NK-92 (cell line): ENCODE measurements around the gene MRPL33.

ENCODE experiments used
- DNase-seq: peaks from one replicate; lab custom pipeline; 2025; ENCODE audit not compliant: unreplicated experiment; lab: John Stamatoyannopoulos, UW

Gene MRPL33

DNA sequence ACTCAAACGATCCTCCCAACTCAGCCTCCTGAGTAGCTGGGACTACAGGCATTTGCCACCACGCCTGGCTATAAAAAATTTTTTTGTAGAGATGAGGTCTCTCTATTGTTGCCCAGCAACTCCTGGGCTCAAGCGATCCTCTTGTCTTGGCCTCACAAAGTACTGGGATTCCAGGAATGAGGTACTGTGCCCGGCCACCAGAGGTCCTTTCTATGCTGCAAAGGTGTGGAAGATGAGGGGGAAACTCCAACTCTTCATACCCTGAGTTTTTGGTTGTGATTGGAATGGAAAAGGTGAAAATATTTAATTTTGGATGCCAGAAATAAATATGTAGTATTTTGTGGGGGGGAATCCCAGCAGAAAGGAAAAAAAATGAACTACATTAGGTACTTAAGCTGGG lies 36.0 kb downstream of the MRPL33 start:
- no peak for DNase-seq

DNA sequence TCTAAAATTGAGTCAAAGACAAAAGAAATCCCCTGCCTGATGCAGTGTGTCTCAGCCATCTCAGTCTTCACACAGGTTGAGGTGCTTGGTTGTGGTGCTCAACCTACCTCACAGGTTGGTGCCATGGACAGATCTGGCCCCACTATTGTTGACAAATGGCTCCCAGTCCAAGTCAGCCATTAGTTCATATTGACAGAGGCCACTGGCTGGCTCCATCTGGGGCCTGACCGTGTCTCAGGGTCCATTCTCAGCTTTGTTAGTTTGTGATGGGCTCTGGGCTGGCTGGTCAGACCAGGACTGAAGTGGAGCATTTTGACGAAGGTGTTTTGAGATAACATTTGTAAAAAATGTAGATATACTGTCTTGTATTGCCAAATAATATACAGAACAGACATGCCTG lies 36.9 kb downstream of the MRPL33 start:
- DNase-seq, result no peak

DNA sequence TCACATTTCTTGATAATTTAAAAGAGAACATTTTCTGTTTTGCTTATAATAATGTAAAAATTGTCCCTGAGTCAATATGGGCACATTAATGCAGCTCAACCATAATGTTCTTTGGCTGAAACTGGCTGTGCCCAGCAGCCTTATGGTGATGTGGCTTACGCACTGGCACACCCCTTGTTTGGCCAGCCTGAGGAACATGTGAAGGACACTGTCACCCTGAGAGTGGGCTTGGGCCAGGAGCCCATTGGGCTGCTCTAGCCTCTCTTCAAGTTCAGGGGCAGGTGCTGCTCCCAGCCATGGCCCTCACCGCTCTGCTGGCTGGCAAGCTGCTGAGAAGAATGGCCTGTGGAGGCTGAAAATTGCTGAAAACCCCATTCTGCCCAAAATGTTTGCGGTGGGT lies 37.5 kb downstream of the MRPL33 start:
- no peak for DNase-seq

DNA sequence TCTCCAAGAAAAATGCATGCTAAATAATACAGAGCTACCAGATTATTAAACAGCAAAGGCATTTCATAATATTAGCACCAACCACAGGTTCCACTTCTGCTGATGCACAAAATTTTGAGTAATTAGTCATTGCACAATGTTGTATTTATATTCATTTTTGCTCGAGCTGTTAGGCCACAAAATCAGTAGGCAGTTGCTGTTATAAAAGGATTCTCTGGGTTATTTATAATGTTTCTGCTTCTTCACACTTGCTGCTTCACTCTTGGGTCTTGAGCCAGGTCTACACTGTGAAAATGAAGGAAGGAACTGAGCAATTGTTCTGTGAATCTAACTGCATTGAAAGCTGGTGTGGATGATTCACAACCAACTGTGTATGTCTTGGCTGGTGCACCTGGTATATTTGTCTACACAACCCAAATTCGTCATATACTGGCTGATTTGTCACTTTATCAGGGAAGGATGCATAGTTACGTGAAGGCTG lies 38.3 kb downstream of the MRPL33 start:
- DNase-seq, result no peak

DNA sequence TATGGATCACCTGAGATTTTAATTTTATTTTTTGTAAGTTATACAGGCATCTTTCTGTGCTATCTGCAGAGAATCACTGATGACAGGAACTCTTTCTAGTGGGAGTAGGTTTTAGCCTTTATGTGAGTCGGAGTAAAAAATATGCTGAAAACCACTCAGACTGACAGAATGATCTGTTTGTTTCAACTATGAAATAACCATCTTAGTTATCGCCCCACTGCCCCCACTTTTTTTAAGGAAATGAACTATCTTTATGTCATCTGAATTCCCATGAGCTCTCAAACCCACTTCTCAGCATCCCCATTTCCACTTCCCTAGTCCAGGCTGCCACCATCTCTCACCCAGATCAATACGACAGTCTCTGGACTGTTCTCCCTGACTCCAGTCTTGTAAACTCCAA lies 38.9 kb downstream of the MRPL33 start:
- DNase-seq, result no peak

GRCh38 chr2:27811768-27812167 lies 40.2 kb downstream of the MRPL33 start:
- no peak for DNase-seq

DNA sequence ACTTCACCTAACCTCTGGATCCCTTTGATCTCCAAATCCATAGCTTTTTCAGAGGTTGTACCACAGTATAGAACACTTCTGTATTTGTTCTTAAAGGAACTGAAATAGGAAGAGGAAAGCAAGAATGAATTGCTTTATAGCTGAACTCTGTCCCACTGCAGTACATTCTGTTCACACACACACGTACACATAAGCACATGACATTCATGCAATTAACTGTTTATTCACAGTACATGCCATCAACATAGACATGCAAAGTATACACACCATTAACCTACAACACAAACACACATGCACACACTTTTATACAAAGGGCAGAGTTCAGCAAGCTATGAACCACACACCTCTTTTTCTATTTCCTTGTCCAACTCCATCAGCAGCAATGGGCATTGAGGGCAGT lies 43.2 kb downstream of the MRPL33 start:
- DNase-seq, result no peak

DNA sequence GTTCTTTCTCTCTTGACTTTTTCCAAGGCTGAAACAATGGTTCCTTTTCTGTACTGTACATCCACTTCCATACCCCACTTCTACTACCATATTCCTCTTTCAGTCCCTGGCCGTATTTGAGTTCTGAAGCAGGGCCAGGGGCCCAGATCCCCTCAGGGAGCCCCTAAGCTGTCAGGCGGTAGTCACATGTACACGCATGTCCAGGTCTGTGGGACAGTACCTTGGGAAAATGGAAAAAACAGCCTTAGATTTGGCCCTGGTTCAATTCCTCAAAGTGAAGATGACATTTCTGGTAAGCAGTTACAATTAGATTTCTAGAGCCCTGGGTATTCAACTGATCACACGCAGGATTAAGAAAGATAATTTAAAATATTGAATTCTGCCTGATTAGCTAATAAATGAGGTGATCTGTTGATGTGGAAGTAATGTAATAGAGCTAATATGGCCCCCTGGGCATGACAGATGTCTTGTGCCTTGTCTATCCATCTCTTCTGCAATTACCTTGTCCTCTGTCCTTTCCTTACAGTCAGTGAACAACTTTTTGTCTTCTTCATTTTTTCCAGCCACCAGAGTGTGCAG lies 44.4 kb downstream of the MRPL33 start:
- no peak for DNase-seq

- no peak for DNase-seq
These were observed 50.5 kb downstream of the MRPL33 start for GRCh38 chr2:27822049-27822448.

DNA sequence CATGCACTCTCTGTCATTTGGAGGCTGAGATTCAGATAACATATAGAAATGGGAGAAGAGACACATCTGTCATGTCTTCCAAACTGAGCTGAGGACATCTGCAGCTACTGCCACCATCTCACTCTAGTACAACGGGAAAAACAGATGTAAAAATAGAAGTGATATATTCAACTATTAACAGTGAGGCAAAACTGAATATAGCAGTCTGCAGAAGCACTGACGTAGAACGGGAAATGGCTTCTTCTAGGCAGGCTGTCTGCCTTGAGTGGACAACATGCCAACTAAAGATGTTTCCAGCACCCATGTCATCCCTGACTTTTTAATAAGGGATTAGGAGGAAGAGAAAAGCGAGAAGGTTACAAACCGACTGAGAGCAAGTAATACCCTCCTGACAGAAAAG lies 51.6 kb downstream of the MRPL33 start:
- DNase-seq, result no peak

DNA sequence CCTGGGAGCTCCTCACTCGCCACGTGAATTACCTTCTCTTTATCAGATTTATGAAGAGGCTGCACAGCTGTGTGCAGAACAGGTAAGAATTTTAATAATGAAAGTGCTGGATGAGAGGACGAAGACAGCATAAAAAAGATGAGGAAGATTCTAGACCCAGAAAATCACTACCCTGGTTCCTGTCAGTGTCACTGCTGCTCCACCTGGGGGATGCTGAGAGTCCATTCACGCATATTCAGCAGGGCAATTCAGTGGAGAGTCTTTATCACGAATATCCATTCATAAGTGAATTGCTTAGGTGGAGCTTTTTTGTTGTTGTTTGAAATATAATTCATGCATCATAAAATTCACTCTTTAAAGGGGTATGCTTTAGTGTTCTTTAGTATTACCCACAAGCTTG lies 52.0 kb downstream of the MRPL33 start:
- no peak for DNase-seq

GRCh38 chr2:27824401-27824800 lies 52.9 kb downstream of the MRPL33 start:
- no peak for DNase-seq

- DNase-seq, result no peak
These were observed 56.8 kb downstream of the MRPL33 start for GRCh38 chr2:27828305-27828704.
